ENCODE measurements around the gene PZP.

DNA sequence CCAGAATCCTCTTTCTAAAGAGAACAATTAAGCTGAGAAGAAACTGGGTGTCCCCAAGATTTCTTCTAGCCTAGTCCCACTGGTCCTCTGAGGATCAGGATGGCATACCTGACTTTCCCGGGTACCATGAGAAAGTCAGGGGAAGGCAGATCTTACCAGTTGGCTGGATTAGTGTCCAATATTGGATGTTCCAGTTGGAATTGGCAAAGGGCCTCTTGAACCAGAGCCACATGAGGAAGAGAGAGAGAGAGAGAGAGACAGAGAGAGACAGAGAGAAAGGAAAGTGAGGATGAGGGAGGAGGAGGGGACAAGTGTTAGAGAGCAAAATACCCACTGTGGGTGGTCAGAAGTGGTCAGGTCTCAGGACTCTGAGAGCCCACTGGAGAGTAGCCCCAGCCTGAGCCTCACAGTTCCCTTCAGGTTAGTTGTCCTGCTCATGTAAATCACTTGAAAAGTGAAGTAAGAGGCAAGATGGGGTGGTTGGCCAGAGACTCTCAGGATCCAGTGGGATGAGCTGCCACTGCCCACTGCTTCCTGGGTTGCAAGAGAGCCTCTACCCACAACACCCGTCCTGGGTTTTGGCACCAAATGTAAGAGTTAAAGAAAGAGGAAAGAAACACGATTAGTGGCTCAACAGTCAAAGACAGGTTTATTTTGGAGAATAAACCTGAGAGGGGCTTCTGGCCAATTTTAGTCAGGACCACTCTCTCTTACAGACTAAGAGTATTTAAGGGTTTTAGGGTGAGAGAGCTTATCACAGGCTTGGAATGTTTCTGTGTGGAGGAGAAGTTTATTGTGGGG is 64.1 kb downstream of the PZP start:
- TF ChIP-seq, protein P1, sequence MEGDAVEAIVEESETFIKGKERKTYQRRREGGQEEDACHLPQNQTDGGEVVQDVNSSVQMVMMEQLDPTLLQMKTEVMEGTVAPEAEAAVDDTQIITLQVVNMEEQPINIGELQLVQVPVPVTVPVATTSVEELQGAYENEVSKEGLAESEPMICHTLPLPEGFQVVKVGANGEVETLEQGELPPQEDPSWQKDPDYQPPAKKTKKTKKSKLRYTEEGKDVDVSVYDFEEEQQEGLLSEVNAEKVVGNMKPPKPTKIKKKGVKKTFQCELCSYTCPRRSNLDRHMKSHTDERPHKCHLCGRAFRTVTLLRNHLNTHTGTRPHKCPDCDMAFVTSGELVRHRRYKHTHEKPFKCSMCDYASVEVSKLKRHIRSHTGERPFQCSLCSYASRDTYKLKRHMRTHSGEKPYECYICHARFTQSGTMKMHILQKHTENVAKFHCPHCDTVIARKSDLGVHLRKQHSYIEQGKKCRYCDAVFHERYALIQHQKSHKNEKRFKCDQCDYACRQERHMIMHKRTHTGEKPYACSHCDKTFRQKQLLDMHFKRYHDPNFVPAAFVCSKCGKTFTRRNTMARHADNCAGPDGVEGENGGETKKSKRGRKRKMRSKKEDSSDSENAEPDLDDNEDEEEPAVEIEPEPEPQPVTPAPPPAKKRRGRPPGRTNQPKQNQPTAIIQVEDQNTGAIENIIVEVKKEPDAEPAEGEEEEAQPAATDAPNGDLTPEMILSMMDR (IDR thresholded peaks at IDR 0.05), result no peak
- no peak for TF ChIP-seq EZH2 (IDR thresholded peaks at IDR 0.05; ENCODE audit: borderline replicate concordance, insufficient read depth, low read depth, low read length, poor library complexity, severe bottlenecking)

Measured in B cell (primary cell).